ENCODE measurements around the gene ATP6V0C. TPM values are rescaled to one million over a fixed set of nuclear protein-coding genes. Genes with fewer than 3 reads are reported as not detected.

Gene ATP6V0C
- total and polyA plus RNA-seq, 2 donors (not counting 1 experiment from before 2014, with no cell fraction given): 118 to 176 TPM

DNA sequence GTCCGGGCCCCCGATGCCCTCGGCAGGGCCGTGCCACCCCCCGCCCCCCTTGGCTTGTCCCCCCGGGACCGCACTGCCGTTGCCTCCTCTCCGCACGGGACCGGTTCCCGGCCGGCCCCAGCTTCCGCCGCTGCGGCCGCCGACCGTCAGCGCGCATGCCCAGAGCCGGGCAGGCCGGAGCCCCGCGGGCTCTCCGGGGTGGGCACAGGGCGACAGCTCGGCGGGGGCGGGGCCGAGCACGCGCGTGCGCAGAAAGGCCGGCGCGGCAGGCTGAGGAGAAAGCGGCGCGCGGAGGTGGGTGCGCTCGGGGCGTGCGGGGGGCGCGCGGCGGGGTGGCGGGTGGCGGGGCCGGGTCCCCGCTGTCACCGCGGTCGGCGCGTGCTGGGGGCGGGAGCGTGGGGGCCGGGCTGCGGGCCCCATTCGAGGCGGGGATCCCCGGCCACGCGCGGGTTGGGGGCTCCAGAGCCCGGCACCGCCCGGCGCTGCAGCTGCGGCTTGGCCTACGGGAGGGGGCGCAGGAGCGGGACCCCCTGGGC is 38.8 kb upstream of the ATP6V0C start, which contains the start of gene TBC1D24:
TBC1D24 (plus strand) TSS at position 251 of the 536 bp plus-strand sequence. CDS start 21,022 bp downstream, outside the sequence.
- H3K27me3 Mint-ChIP-seq: peaks cover 13% of the 10 kb centered on the region
- Histone ChIP-seq H3K79me2 (ENCODE audit: control insufficient read depth, insufficient read depth, low read length) (peaks cover 44% of the 10 kb centered on the region), H3K4me1 (ENCODE audit: control insufficient read depth in 2 of 2, insufficient read depth in 2 of 2, low read length in 2 of 2) (peaks cover 42 to 44% of the 10 kb centered on the region in 2 donors), H3K27me3 (replicated peaks in 1 of 4; ENCODE audit: control extremely low read depth in 1 of 4, control insufficient read depth in 3 of 4, insufficient read depth in 4 of 4, low read length in 3 of 4) (peaks cover 0 to 30% (median 22%) of the 10 kb centered on the region in 4 experiments), H2AFZ (ENCODE audit: insufficient read depth, low read depth, low read length, poor library complexity, severe bottlenecking) (peak within 1 kb of the TSS; percentile 89), H3K4me3 (ENCODE audit: control extremely low read depth in 1 of 5, extremely low read depth in 1 of 5, insufficient read depth in 1 of 5, low read depth in 2 of 5, low read length in 4 of 5) (peak within 1 kb of the TSS; percentile 26 to 77 (median 68)), H3K9me3 (ENCODE audit: control extremely low read depth in 1 of 3, control insufficient read depth in 2 of 3, insufficient read depth in 1 of 3, low read length in 2 of 3) (no peaks in the 10 kb centered on the region), H4K20me1 (ENCODE audit: control insufficient read depth, insufficient read depth, low read length, poor library complexity, severe bottlenecking) (peaks cover 42% of the 10 kb centered on the region), H3K27ac (ENCODE audit: low read length in 2 of 2) (peak within 1 kb of the TSS in 1 of 2 donors; percentile 62), H3K36me3 (replicated peaks in 1 of 2; ENCODE audit: control extremely low read depth in 1 of 2, control insufficient read depth in 1 of 2, extremely low read depth in 1 of 2, insufficient read depth in 2 of 2, low read length in 1 of 2) (no peaks in the 10 kb centered on the region), H3K4me2 (replicated peaks; ENCODE audit: low read depth, low read length, poor library complexity, severe bottlenecking) (peak within 1 kb of the TSS; percentile 100), H3K9ac (ENCODE audit: low read length) (peak within 1 kb of the TSS; percentile 73)
- peak within 1 kb of the TSS; percentile 53 for H3K27ac Mint-ChIP-seq
- TF ChIP-seq, protein P1, sequence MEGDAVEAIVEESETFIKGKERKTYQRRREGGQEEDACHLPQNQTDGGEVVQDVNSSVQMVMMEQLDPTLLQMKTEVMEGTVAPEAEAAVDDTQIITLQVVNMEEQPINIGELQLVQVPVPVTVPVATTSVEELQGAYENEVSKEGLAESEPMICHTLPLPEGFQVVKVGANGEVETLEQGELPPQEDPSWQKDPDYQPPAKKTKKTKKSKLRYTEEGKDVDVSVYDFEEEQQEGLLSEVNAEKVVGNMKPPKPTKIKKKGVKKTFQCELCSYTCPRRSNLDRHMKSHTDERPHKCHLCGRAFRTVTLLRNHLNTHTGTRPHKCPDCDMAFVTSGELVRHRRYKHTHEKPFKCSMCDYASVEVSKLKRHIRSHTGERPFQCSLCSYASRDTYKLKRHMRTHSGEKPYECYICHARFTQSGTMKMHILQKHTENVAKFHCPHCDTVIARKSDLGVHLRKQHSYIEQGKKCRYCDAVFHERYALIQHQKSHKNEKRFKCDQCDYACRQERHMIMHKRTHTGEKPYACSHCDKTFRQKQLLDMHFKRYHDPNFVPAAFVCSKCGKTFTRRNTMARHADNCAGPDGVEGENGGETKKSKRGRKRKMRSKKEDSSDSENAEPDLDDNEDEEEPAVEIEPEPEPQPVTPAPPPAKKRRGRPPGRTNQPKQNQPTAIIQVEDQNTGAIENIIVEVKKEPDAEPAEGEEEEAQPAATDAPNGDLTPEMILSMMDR (IDR thresholded peaks at IDR 0.05): no peak
- no peak for TF ChIP-seq EZH2 (IDR thresholded peaks at IDR 0.05; ENCODE audit: borderline replicate concordance, insufficient read depth, low read depth, low read length, poor library complexity, severe bottlenecking)
- peak within 1 kb of the TSS; percentile 79 for H3K4me3 Mint-ChIP-seq
- H3K9me3 Mint-ChIP-seq (ENCODE audit: insufficient read depth): no peaks in the 10 kb centered on the region
- intact Hi-C loops (cut with micrococcal nuclease): loop anchor here (1.0 kb wide), 3 partner anchors 12 to 46 kb away; partner anchors contain the start of genes CCNF and TEDC2
- ChIA-PET POLR2A (interaction anchor here (0.6 to 1.0 kb wide), 4 partner anchors 12 to 304 kb away, joined by 3 to 6 read pairs (median 4); partner anchors contain the start of genes AMDHD2 and TEDC2), CTCF (interaction anchor here (0.7 to 3.2 kb wide), 4 partner anchors 12 to 595 kb away, joined by 4 to 13 read pairs (median 8); partner anchors contain the start of gene CCNF)
- DNase-seq (peak; percentile 88), ATAC-seq (ENCODE audit: low read depth) (peak; percentile 76)
- peaks cover 28% of the 10 kb centered on the region for H3K4me1 Mint-ChIP-seq
- under 1% methylated on average over 62 of the region's 77 CpGs for WGBS (ENCODE audit: insufficient coverage)
